Upper lobe of left lung (tissue), 6 donors: Measurements from ENCODE around the gene OXCT1. TPM values are rescaled to one million over a fixed set of nuclear protein-coding genes. Genes with fewer than 3 reads are reported as not detected.

Source experiments
- ATAC-seq, 2 donors: fragments of 200-7000 bp; cut with Tn5 transposase; one replicate each; pipeline ENCODE4 v1.9.1; 2022; ENCODE audit warnings: mild to moderate bottlenecking in 2 of 2, moderate library complexity in 2 of 2; ENCODE audit not compliant: low FRiP score in 2 of 2
- DNase-seq, 2 donors: peaks; one replicate each; pipeline ENCODE4 v3.0.0-alpha.2; 2019 to 2020
- H3K27ac ChIP-seq, 4 donors: fragments of 200-600 bp; sonication (generic); one replicate each; pipeline ENCODE4 v1.5.1; 2016 to 2019
- H3K27me3 ChIP-seq, 4 donors: fragments of 200-600 bp; sonication (generic); one replicate each; pipeline ENCODE4 v1.5.1; 2017 to 2019
- H3K36me3 ChIP-seq, 4 donors: fragments of 200-600 bp; sonication (generic); one replicate each; pipeline ENCODE4 v1.5.1; 2016 to 2019
- H3K4me1 ChIP-seq, 4 donors: fragments of 200-600 bp; sonication (generic); one replicate each; pipeline ENCODE4 v1.5.1; 2018 to 2019
- H3K4me3 ChIP-seq, 4 donors: fragments of 200-600 bp; sonication (generic); one replicate each; pipeline ENCODE4 v1.5.1; 2017 to 2019; ENCODE audit warnings: mild to moderate bottlenecking in 2 of 4, moderate library complexity in 1 of 4
- H3K9me3 ChIP-seq, 4 donors: fragments of 200-600 bp; sonication (generic); one replicate each; pipeline ENCODE4 v1.5.1; 2018 to 2019
- CTCF ChIP-seq, 6 experiments: fragments of 450-650 bp in 4 of 6; fragments of 200-600 bp in 2 of 6; sonication (generic) in 2 of 6; IDR thresholded peaks; one replicate each; pipeline ENCODE4 v1.5.1; 2016 to 2019; ENCODE audit warnings: antibody characterized with exemption in 6 of 6
- EP300 ChIP-seq, 4 donors: sonication (generic); formaldehyde crosslinking; IDR thresholded peaks; one replicate each; pipeline ENCODE4 v1.5.1; 2017; ENCODE audit warnings: antibody characterized with exemption in 4 of 4, control low read depth in 2 of 4
- POLR2A ChIP-seq, 4 donors: fragments of 450-650 bp; IDR thresholded peaks; one replicate each; pipeline ENCODE4 v1.5.1; 2016 to 2017; ENCODE audit warnings: antibody characterized with exemption in 4 of 4, mild to moderate bottlenecking in 2 of 4
- POLR2AphosphoS5 ChIP-seq, 2 donors: sonication (generic); formaldehyde crosslinking; IDR thresholded peaks; one replicate each; pipeline ENCODE4 v1.5.1; 2017; ENCODE audit warnings: antibody characterized with exemption in 2 of 2
- whole genome bisulfite sequencing, 2 donors: methylation state at CpG; one replicate each; pipeline ENCODE4 v1.1.5; 2017 to 2018; 5-methylcytosine and 5-hydroxymethylcytosine counted together
- total RNA-seq, 6 donors: library from RNA; depleted of rRNA in 4 of 6; stranded (reverse); fragments of >200 nt in 4 of 6; gene quantifications; one replicate each; pipeline versions ENCODE4 v1.1.0 to v1.2.1, GENCODE V29; 2016 to 2021
- donor health status: DM: no; HTN: no; CAD: no; lungs with moderate emphysema.
- donor health status: DM: no; HTN: yes; CAD: no; lungs with severe emphysema.

OXCT1 gene
- total RNA-seq, 6 donors from 2014 or later: 6.4 to 16.3 (median 12.1) TPM

- Histone ChIP-seq H3K9me3 (peaks cover 0 to 6% (median 0%) of the 10 kb centered on the region in 4 donors), H3K4me3 (no peak overlapping the region), H3K27ac (no peak overlapping the region), H3K4me1 (no peaks in the 10 kb centered on the region), H3K27me3 (no peaks in the 10 kb centered on the region), H3K36me3 (no peaks in the 10 kb centered on the region)
- DNase-seq: no peak
- ATAC-seq: no peak
- no peak for TF ChIP-seq POLR2A (IDR thresholded peaks at IDR 0.05)
- no peak for TF ChIP-seq CTCF (IDR thresholded peaks at IDR 0.05)
- no peak for TF ChIP-seq EP300 (IDR thresholded peaks at IDR 0.05)
- TF ChIP-seq POLR2AphosphoS5 (IDR thresholded peaks at IDR 0.05): no peak
- 33 to 55% methylated on average over 1 of the region's 1 CpG for WGBS, 2 donors
These were observed 187.6 kb downstream of the OXCT1 start for GRCh38 chr5:41682641-41683040.

DNA sequence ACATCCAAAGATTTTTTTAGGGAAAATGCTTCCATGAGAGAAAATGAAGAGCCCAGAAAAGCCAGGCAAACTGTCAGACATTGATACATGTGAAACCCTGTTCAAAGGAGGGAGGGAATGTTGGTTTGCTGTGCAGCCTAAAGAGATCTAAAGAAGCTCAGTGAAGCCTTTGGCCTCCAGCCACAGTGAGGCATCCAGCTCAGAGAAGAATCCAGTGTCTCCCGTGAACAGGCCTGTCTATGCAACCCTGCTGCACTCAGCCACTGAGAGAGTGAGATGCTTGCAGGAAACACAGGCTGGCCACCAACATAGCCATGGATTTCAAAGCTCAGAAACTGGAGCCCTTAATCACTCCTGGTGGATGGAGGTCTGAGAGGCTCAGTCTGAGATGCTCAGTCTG lies 188.4 kb downstream of the OXCT1 start:
- WGBS, 2 donors: 50 to 90% methylated on average over 1 of the region's 1 CpG
- H3K27ac ChIP-seq: no peak overlapping the region
- ATAC-seq (no peak), DNase-seq (no peak)
- H3K4me3 ChIP-seq: no peak overlapping the region
- H3K9me3 ChIP-seq: peaks cover 0 to 6% (median 0%) of the 10 kb centered on the region in 4 donors
- no peaks in the 10 kb centered on the region for H3K4me1 ChIP-seq
- H3K27me3 ChIP-seq: no peaks in the 10 kb centered on the region
- H3K36me3 ChIP-seq: no peaks in the 10 kb centered on the region
- TF ChIP-seq CTCF (IDR thresholded peaks at IDR 0.05): no peak
- TF ChIP-seq EP300 (IDR thresholded peaks at IDR 0.05): no peak
- no peak for TF ChIP-seq POLR2A (IDR thresholded peaks at IDR 0.05)
- TF ChIP-seq POLR2AphosphoS5 (IDR thresholded peaks at IDR 0.05): no peak

Other genes with a start within 250 kb of the OXCT1 start
- 10 to 100 TPM in 4 of 6 donors, 1 to 10 TPM in 2; 4.4 to 24.8 (median 17.1) TPM for gene RIMOC1, start 33.9 kb upstream of the OXCT1 start, total RNA-seq
- 10 to 100 TPM in 1 of 6 donors, 1 to 10 TPM in 5; 6.6 to 11.9 (median 8.0) TPM for gene FBXO4, start 54.9 kb upstream of the OXCT1 start, total RNA-seq